ENCODE results near the gene LCE1F.

LCE1F gene, protein sequence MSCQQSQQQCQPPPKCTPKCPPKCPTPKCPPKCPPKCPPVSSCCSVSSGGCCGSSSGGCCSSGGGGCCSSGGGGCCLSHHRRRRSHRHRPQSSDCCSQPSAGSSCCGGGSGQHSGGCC

DNA sequence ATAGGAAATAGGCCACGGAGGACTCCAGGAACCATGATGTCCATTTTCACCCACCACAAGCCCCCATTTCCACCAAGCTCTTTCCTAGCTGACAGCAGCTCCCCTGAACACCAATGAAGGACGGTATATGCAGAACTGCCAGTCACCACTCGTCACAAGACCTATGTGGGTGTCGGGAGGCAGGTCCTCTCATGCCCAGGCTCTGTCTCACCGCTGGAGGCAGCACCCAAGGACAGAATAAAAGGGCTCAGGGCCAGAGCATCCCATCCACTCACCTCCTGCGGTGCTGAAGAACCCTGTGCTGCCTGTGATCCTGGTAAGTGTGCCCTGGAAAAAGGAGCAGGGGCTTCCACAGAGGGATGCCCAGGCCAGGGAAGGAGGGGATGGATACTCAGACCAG lies at the start of gene LCE1F:
Gene LCE1F, plus strand, starts transcription at position 266 of the 400 bp plus-strand sequence. CDS start 1,232 bp downstream, outside the sequence.
- H3K4me1 ChIP-seq (ENCODE audit: control insufficient read depth, low read depth, low read length), result no peaks in the 10 kb centered on the region
- H3K4me3 ChIP-seq (ENCODE audit: low read length), result no peak within 1 kb of the TSS
- no peak within 1 kb of the TSS for H3K9ac ChIP-seq (ENCODE audit: low read length)
- peaks cover 65% of the 10 kb centered on the region for H3K9me3 ChIP-seq (ENCODE audit: control insufficient read depth, low read depth, low read length)
- H3K36me3 ChIP-seq (ENCODE audit: control insufficient read depth, low read depth, low read length), result no peaks in the 10 kb centered on the region
- no peaks in the 10 kb centered on the region for H3K27me3 ChIP-seq (ENCODE audit: control insufficient read depth, insufficient read depth, low read length)
- H3K27ac ChIP-seq (ENCODE audit: low read length), result no peak within 1 kb of the TSS

DNA sequence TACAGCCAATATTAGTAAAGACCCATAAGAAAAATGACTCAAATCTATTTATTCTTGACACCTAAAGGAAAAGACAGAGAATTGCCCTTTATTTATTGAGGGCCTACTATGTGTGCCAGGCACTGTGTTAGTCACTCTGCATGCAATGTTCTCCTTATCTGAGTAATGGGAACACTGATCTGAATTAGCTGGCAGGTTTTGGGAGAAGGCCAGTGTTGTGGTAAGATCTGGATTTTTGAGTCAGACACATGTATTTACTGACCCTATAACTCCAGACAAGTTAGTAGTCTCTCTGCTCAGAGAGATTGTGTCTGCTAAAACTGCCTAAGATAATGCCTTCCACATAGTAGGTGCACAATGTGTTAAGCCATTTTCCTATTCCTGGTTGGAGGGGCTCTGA lies 49.7 kb upstream of the LCE1F start:
- Histone ChIP-seq H3K9ac (ENCODE audit: low read length) (no peak overlapping the region), H3K27me3 (ENCODE audit: control insufficient read depth, insufficient read depth, low read length) (no peaks in the 10 kb centered on the region), H3K4me1 (ENCODE audit: control insufficient read depth, low read depth, low read length) (no peaks in the 10 kb centered on the region), H3K4me3 (ENCODE audit: low read length) (no peak overlapping the region), H3K36me3 (ENCODE audit: control insufficient read depth, low read depth, low read length) (no peaks in the 10 kb centered on the region), H3K9me3 (ENCODE audit: control insufficient read depth, low read depth, low read length) (peaks cover 78% of the 10 kb centered on the region), H3K27ac (ENCODE audit: low read length) (no peak overlapping the region)

DNA sequence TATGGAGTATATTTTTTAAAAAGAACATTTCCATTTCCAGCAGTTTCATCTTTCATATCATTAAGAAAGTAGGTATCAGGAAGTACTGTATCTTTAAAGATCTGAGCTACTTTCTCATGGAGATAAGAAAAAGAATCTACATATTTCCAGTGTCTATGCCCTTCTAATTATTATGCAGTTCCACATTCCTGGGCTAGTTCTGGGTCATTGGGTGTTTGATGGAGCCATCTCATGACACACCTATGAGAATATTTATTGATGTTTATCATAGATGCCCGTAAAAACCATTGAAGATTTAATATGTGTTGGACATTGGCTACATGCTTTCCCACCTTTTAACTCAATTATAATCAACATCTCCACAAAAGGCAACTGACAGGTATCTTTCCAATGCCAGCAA lies 46.0 kb upstream of the LCE1F start:
- Histone ChIP-seq H3K27me3 (ENCODE audit: control insufficient read depth, insufficient read depth, low read length) (no peaks in the 10 kb centered on the region), H3K4me1 (ENCODE audit: control insufficient read depth, low read depth, low read length) (no peaks in the 10 kb centered on the region), H3K4me3 (ENCODE audit: low read length) (no peak overlapping the region), H3K9me3 (ENCODE audit: control insufficient read depth, low read depth, low read length) (peaks cover 70% of the 10 kb centered on the region), H3K36me3 (ENCODE audit: control insufficient read depth, low read depth, low read length) (no peaks in the 10 kb centered on the region), H3K27ac (ENCODE audit: low read length) (no peak overlapping the region), H3K9ac (ENCODE audit: low read length) (no peak overlapping the region)

DNA sequence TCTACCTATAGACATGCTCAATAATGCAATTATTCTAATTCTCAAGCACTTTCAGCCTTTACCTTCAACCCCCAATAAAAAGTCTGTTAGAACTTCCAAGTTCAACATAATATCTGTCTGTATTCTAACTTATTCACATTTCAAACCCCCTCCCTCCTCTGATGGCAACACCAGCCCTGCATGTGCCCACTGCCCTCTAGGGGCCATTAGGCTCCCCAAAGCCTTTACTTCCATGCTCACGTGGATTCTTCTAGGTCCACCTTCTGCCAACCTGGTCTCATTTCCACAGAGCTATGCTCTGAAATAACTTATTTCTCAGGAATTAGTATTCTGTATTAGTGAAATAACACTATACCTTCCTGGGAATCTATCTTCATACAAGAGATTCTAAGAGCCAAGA lies 39.3 kb upstream of the LCE1F start:
- H3K9me3 ChIP-seq (ENCODE audit: control insufficient read depth, low read depth, low read length), result peaks cover 78% of the 10 kb centered on the region
- H3K36me3 ChIP-seq (ENCODE audit: control insufficient read depth, low read depth, low read length), result no peaks in the 10 kb centered on the region
- no peaks in the 10 kb centered on the region for H3K27me3 ChIP-seq (ENCODE audit: control insufficient read depth, insufficient read depth, low read length)
- no peak overlapping the region for H3K27ac ChIP-seq (ENCODE audit: low read length)
- no peaks in the 10 kb centered on the region for H3K4me1 ChIP-seq (ENCODE audit: control insufficient read depth, low read depth, low read length)
- H3K4me3 ChIP-seq (ENCODE audit: low read length), result no peak overlapping the region
- no peak overlapping the region for H3K9ac ChIP-seq (ENCODE audit: low read length)

DNA sequence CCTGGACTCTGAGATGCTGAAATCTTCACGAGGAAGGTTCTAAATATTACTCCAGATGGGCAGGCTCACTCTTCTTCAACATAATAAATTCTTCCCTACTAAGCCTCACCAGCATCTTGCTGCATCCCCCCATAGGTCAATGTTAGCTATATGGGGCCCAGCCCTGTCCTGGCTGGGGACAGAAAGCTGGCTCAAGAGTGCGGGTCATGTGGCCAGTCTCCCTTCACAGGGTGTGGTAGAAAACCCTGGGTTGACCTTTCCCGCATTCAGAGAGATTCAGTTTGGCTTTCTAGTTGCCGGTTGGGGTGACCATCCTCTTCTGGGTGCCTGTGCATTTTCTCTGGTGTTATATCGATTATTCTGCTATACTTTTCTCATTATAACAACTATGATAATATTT lies 36.9 kb upstream of the LCE1F start:
- Histone ChIP-seq H3K4me1 (ENCODE audit: control insufficient read depth, low read depth, low read length) (no peaks in the 10 kb centered on the region), H3K9me3 (ENCODE audit: control insufficient read depth, low read depth, low read length) (peaks cover 86% of the 10 kb centered on the region)

DNA sequence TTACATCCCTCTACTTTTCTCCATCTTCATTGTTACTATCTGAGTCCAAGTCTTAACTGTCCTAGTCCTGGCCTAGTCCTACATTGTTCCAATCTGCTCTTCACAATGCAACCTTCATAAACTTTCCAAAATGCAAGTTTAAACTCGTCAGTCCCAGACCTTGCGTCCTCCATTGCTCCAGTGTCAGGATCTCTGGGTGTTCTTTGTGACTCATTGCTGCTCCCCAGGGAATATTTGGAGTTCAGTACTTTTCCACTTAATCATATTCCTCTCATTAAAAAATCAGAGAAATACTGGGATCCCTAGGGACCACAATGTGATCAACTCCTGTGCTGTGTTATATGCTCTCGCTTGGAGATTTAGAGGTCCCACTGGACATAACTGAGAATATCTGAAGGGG lies 35.1 kb upstream of the LCE1F start:
- Histone ChIP-seq H3K9ac (ENCODE audit: low read length) (no peak overlapping the region), H3K27me3 (ENCODE audit: control insufficient read depth, insufficient read depth, low read length) (no peaks in the 10 kb centered on the region), H3K36me3 (ENCODE audit: control insufficient read depth, low read depth, low read length) (no peaks in the 10 kb centered on the region), H3K9me3 (ENCODE audit: control insufficient read depth, low read depth, low read length) (peaks cover 83% of the 10 kb centered on the region), H3K4me1 (ENCODE audit: control insufficient read depth, low read depth, low read length) (no peaks in the 10 kb centered on the region), H3K27ac (ENCODE audit: low read length) (no peak overlapping the region), H3K4me3 (ENCODE audit: low read length) (no peak overlapping the region)

More for the DNA sequence above, 36.9 kb upstream of the LCE1F start:
- no peaks in the 10 kb centered on the region for H3K27me3 ChIP-seq (ENCODE audit: control insufficient read depth, insufficient read depth, low read length)
- no peak overlapping the region for H3K9ac ChIP-seq (ENCODE audit: low read length)
- H3K4me3 ChIP-seq (ENCODE audit: low read length), result no peak overlapping the region
- no peak overlapping the region for H3K27ac ChIP-seq (ENCODE audit: low read length)
- H3K36me3 ChIP-seq (ENCODE audit: control insufficient read depth, low read depth, low read length), result no peaks in the 10 kb centered on the region

DNA sequence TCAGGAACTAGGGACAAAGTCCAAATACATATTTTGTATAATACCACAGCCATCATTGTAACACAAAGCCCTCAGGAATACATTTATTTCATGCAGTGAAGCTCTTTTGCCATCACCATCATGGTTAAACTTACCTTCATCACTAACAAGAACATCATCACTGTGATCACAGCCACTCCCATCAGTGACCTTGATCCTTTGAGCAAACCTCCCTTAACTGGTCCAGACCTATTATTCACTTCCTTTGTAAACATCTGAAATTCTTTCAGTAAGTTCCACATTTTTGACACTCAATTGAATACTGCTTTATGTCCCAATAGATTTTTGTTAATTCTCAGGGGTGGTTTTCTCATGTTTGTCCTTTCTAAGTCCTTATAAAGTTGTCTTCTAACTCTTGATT lies 33.3 kb upstream of the LCE1F start:
- H3K9me3 ChIP-seq (ENCODE audit: control insufficient read depth, low read depth, low read length), result peaks cover 81% of the 10 kb centered on the region
- H3K4me3 ChIP-seq (ENCODE audit: low read length), result no peak overlapping the region
- no peaks in the 10 kb centered on the region for H3K4me1 ChIP-seq (ENCODE audit: control insufficient read depth, low read depth, low read length)
- H3K36me3 ChIP-seq (ENCODE audit: control insufficient read depth, low read depth, low read length), result no peaks in the 10 kb centered on the region
- no peak overlapping the region for H3K9ac ChIP-seq (ENCODE audit: low read length)
- H3K27ac ChIP-seq (ENCODE audit: low read length), result no peak overlapping the region
- no peaks in the 10 kb centered on the region for H3K27me3 ChIP-seq (ENCODE audit: control insufficient read depth, insufficient read depth, low read length)

DNA sequence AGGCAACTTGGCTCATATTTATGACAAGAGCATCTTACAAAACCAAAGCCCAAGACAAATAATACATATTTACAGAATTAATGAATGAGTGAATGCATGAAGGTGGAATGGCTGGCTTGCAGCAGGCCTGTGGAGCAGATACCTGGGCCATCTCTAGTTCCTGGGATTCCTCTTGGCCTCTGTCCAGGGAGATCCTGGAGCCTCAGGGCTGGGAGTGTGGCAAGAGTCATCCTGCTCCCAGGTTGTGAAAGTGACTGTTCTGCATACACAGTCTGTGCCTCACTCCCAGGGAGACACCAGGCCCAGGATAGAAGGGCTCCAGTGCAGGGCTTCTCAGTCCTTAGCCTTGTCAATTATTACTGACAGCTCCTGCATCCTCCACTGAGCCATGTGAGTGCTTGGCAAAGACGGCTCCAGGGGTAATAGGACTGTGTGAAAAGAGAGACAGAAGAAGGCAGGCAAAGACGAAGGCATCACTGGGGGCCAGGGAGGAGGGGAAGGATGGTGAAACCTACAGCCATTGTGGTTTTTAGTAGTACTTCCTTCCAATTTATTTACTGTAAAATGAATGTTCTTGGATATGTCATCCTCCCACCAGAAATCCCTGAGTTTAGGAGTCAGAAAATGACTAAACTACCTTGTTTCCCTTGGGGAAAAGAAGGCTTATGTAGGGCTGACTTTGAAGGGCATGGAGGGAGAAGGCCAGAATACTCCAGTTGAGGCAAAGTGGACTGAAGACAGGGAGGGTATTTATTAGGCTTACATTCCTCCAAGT lies 31.4 kb upstream of the LCE1F start:
- Histone ChIP-seq H3K36me3 (ENCODE audit: control insufficient read depth, low read depth, low read length) (no peaks in the 10 kb centered on the region), H3K9ac (ENCODE audit: low read length) (no peak overlapping the region), H3K4me3 (ENCODE audit: low read length) (no peak overlapping the region), H3K9me3 (ENCODE audit: control insufficient read depth, low read depth, low read length) (peaks cover 71% of the 10 kb centered on the region), H3K4me1 (ENCODE audit: control insufficient read depth, low read depth, low read length) (no peaks in the 10 kb centered on the region), H3K27ac (ENCODE audit: low read length) (no peak overlapping the region), H3K27me3 (ENCODE audit: control insufficient read depth, insufficient read depth, low read length) (no peaks in the 10 kb centered on the region)

DNA sequence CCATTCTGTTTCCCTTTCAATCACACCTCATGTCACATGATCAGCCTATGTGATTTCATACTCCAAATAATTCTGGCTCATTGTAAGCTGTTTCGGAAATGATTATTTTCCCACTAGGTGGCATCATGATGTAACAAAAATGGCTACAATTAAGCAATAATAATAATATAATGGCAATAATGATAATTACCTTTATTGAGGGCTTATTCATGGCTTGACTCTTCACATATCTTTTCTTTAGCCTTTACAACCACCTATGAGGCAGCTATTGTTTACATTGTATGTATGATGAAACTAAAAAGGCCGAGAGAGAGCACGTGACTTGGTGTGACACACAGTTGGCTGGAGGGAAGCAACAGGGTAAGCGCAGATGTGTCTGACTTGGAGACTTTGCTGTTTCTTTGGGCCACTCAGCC lies 29.6 kb upstream of the LCE1F start:
- H3K36me3 ChIP-seq (ENCODE audit: control insufficient read depth, low read depth, low read length), result no peaks in the 10 kb centered on the region
- H3K4me3 ChIP-seq (ENCODE audit: low read length), result no peak overlapping the region
- H3K9me3 ChIP-seq (ENCODE audit: control insufficient read depth, low read depth, low read length), result peaks cover 68% of the 10 kb centered on the region
- no peaks in the 10 kb centered on the region for H3K27me3 ChIP-seq (ENCODE audit: control insufficient read depth, insufficient read depth, low read length)
- no peak overlapping the region for H3K9ac ChIP-seq (ENCODE audit: low read length)
- H3K27ac ChIP-seq (ENCODE audit: low read length), result no peak overlapping the region
- H3K4me1 ChIP-seq (ENCODE audit: control insufficient read depth, low read depth, low read length), result no peaks in the 10 kb centered on the region

DNA sequence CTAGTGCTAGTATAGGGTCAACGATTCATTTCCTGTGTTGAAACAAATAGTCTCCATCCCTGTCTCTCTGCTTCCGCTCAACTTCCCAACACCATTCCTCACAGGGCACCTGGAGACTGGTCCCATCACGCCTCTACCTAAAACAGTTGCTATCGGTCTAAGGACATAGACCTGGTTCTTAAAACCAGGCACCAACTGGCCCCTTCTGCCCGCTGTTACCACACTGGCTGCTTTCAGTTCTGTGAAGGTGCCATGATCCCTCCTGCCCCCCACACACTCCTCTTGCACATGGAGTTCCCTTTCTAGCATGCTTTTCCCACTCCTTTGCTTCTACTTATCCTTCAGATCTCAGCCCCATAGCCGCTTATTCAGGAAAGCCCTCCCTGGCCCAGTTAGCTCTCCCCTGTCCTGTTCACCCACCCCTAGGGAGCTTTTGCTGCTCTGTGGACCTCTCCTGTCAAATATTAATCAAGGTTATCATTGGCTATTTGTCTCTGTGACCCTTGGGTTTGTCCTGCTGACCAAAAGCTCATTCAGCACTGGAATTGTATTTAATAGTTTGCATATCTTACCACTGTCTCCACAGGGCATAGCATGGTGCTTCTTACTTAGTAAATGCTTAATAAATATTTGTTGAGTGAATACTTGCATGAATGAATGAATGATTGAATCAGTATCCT lies 29.0 kb upstream of the LCE1F start:
- no peak overlapping the region for H3K27ac ChIP-seq (ENCODE audit: low read length)
- peaks cover 69% of the 10 kb centered on the region for H3K9me3 ChIP-seq (ENCODE audit: control insufficient read depth, low read depth, low read length)
- no peaks in the 10 kb centered on the region for H3K4me1 ChIP-seq (ENCODE audit: control insufficient read depth, low read depth, low read length)
- no peaks in the 10 kb centered on the region for H3K27me3 ChIP-seq (ENCODE audit: control insufficient read depth, insufficient read depth, low read length)
- H3K9ac ChIP-seq (ENCODE audit: low read length), result no peak overlapping the region
- H3K4me3 ChIP-seq (ENCODE audit: low read length), result no peak overlapping the region
- H3K36me3 ChIP-seq (ENCODE audit: control insufficient read depth, low read depth, low read length), result no peaks in the 10 kb centered on the region

DNA sequence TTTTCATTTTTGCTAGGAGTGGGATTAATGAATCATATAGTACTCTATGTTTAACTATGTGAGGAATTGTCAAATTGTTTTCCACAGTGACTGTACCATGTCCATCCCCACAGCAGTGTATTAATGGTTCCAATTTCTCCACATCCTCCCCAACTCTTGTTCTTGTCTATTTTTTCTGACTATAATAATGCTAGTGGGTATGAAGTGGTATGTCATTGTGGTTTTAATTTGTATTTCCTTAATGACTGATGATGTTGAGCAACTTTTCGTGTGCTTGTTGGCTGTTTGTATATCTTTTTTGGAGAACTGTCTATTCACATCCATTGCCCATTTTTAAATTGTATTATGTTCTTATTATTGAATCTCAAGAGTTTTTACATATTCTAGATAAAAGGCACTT lies 27.1 kb upstream of the LCE1F start:
- no peak overlapping the region for H3K27ac ChIP-seq (ENCODE audit: low read length)
- H3K9me3 ChIP-seq (ENCODE audit: control insufficient read depth, low read depth, low read length), result peaks cover 59% of the 10 kb centered on the region
- no peaks in the 10 kb centered on the region for H3K36me3 ChIP-seq (ENCODE audit: control insufficient read depth, low read depth, low read length)
- no peak overlapping the region for H3K9ac ChIP-seq (ENCODE audit: low read length)
- no peaks in the 10 kb centered on the region for H3K4me1 ChIP-seq (ENCODE audit: control insufficient read depth, low read depth, low read length)
- no peak overlapping the region for H3K4me3 ChIP-seq (ENCODE audit: low read length)
- H3K27me3 ChIP-seq (ENCODE audit: control insufficient read depth, insufficient read depth, low read length), result no peaks in the 10 kb centered on the region

All from iPS-18a (cell line).